Fibroblast of lung (primary cell): ENCODE measurements around the gene GNL2. TPM values are rescaled to one million over a fixed set of nuclear protein-coding genes. Genes with fewer than 3 reads are reported as not detected.
"Not testable (repeated sequence)": the region's sequence is repeated elsewhere in the genome, so short reads cannot be mapped to it uniquely, and the experiment has no call there.

Experiments used
- DNase-seq, 2 donors: peaks; one replicate each; pipeline versions ENCODE4 v3.0.0 to v3.0.0-alpha.2; 2010; ENCODE audit warnings: low read depth in 2 of 2
- H2AFZ ChIP-seq: 2 replicates; pipeline ENCODE4 v1.5.1; 2012; ENCODE audit warnings: low read length, control low read depth, inconsistent platforms
- H3K27ac ChIP-seq: 2 replicates; pipeline ENCODE4 v1.5.1; 2011; ENCODE audit warnings: low read length, control low read depth; ENCODE audit not compliant: insufficient read depth
- H3K27me3 ChIP-seq: 2 replicates; pipeline ENCODE4 v1.5.1; 2011; ENCODE audit warnings: mild to moderate bottlenecking, low read length; ENCODE audit not compliant: control insufficient read depth, insufficient read depth
- H3K36me3 ChIP-seq: 2 replicates; pipeline ENCODE4 v1.5.1; 2011; ENCODE audit warnings: low read length; ENCODE audit not compliant: control insufficient read depth, insufficient read depth
- H3K4me1 ChIP-seq: 2 replicates; pipeline ENCODE4 v1.5.1; 2011; ENCODE audit warnings: low read length; ENCODE audit not compliant: control insufficient read depth, insufficient read depth; ENCODE audit errors: extremely low read depth
- H3K4me2 ChIP-seq: 2 replicates; pipeline ENCODE4 v1.5.1; 2011; ENCODE audit warnings: low read length, control low read depth; ENCODE audit not compliant: insufficient read depth; ENCODE audit errors: extremely low read depth
- H3K4me3 ChIP-seq, 4 experiments: fragments of 200-600 bp in 1 of 4; sonication (generic) in 1 of 4; replicated peaks in 1 of 4; 2 replicates each; pipeline ENCODE4 v1.5.1; 2011 to 2016; ENCODE audit warnings: low read length in 4 of 4, low read depth in 3 of 4, mild to moderate bottlenecking in 3 of 4, control low read depth in 2 of 4, inconsistent platforms in 1 of 4, mixed read lengths in 1 of 4; ENCODE audit not compliant: insufficient read depth in 1 of 4; ENCODE audit errors: control extremely low read depth in 1 of 4
- H3K79me2 ChIP-seq: 2 replicates; pipeline ENCODE4 v1.5.1; 2012; ENCODE audit warnings: mild to moderate bottlenecking, low read length, inconsistent platforms; ENCODE audit not compliant: control insufficient read depth, insufficient read depth
- H3K9ac ChIP-seq: 2 replicates; pipeline ENCODE4 v1.5.1; 2011; ENCODE audit warnings: mild to moderate bottlenecking, low read length, control low read depth; ENCODE audit not compliant: insufficient read depth
- H3K9me3 ChIP-seq: 2 replicates; pipeline ENCODE4 v1.5.1; 2012; ENCODE audit warnings: low read depth, low read length; ENCODE audit not compliant: control insufficient read depth, insufficient read depth
- H4K20me1 ChIP-seq: 2 replicates; pipeline ENCODE4 v1.5.1; 2011; ENCODE audit warnings: low read length; ENCODE audit not compliant: control insufficient read depth, insufficient read depth; ENCODE audit errors: extremely low read depth
- CTCF ChIP-seq, 2 donors: IDR thresholded peaks in 1 of 2; conservative IDR thresholded peaks in 1 of 2; 1 replicate in 1 of 2; 2 replicates in 1 of 2; pipeline ENCODE4 v1.5.1; 2011 to 2012; ENCODE audit warnings: low read length in 2 of 2, control low read depth in 1 of 2, inconsistent platforms in 1 of 2, low read depth in 1 of 2, mild to moderate bottlenecking in 1 of 2
- EZH2 ChIP-seq: IDR thresholded peaks from 2 replicates; pipeline ENCODE4 v1.5.1; 2012; ENCODE audit warnings: low read length, control low read depth, mild to moderate bottlenecking; ENCODE audit errors: missing control alignments
- polyA plus RNA-seq, 2 donors: library from polyadenylated mRNA; depleted of rRNA in 1 of 2; stranded (reverse) in 1 of 2; unstranded in 1 of 2; fragments of >200 nt; gene quantifications; 2 replicates each; pipeline ENCODE4 v1.2.1, GENCODE V29; 2011 to 2012; ENCODE audit warnings: missing spikeins in 1 of 2
- total RNA-seq: library from RNA; depleted of rRNA; stranded (reverse); fragments of >200 nt; gene quantifications from 2 replicates; pipeline ENCODE4 v1.2.1, GENCODE V29; 2014

GNL2 gene
- total and polyA plus RNA-seq, 2 donors (not counting 1 experiment from before 2014, with no cell fraction given) = 50.0 to 73.3 TPM

GRCh38 chr1:37561133-37562132 is 34.3 kb downstream of the GNL2 start:
- Histone ChIP-seq H3K36me3 (peaks cover 5% of the 10 kb centered on the region), H3K4me2 (peak overlapping the region; percentile 15), H3K27me3 (no peaks in the 10 kb centered on the region), H3K9me3 (no peaks in the 10 kb centered on the region), H3K4me3 (no peak overlapping the region), H4K20me1 (no peaks in the 10 kb centered on the region), H3K79me2 (no peaks in the 10 kb centered on the region), H2AFZ (no peak overlapping the region), H3K9ac (no peak overlapping the region), H3K27ac (no peak overlapping the region), H3K4me1 (peaks cover 7% of the 10 kb centered on the region)
- TF ChIP-seq CTCF (conservative IDR thresholded peaks at IDR 0.05 in 1 of 2, IDR thresholded peaks at IDR 0.05 in 1 of 2; ENCODE audit: low read depth in 1 of 2, low read length in 2 of 2) = peak; percentile 31 to 51
- TF ChIP-seq EZH2 = no peak
- DNase-seq = peak; percentile 21 to 31

DNA sequence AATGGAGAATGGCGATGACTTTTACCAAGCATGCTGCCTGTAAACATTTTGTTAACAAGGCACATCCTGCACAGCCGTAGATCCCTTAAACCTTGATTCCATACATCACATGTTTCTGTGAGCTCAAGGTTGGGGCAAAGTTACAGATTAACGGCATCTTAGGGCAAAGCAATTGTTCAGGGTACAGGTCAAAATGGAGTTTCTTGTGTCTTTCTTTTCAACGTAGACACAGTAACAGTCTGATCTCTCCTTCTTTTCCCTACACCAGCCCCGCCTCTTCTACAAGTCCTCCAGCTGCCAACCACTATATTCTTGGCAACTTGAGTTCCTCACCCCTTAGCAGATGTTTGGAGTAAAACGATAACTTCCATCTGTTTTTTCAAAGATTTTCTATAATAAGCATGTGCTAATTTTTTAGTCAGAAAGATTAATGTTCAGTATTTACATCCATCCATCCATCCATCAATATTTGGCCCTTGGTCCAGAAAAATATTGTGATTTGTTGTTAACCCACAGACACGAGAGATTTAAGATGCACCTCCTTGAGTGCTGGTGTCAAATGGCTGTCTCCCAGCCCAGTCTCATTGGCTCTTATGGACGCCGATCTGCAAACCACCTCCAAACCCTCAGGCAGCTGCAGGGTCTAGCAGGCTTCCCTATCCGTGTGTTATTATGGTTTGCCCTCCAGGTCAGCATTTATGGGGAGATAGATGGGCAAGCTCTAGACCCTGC is 35.2 kb downstream of the GNL2 start:
- Histone ChIP-seq H2AFZ (no peak overlapping the region), H3K4me1 (peaks cover 9% of the 10 kb centered on the region), H3K27me3 (no peaks in the 10 kb centered on the region), H3K4me3 (no peak overlapping the region), H3K9ac (no peak overlapping the region), H3K27ac (no peak overlapping the region), H3K79me2 (no peaks in the 10 kb centered on the region), H3K9me3 (no peaks in the 10 kb centered on the region), H4K20me1 (no peaks in the 10 kb centered on the region), H3K4me2 (peak overlapping the region; percentile 15), H3K36me3 (peaks cover 5% of the 10 kb centered on the region)
- TF ChIP-seq EZH2 (no peak), CTCF (conservative IDR thresholded peaks at IDR 0.05 in 1 of 2, IDR thresholded peaks at IDR 0.05 in 1 of 2; ENCODE audit: low read depth in 1 of 2, low read length in 2 of 2) (no peak)
- DNase-seq = peak in 1 of 2 donors; percentile 43

- H3K4me1 ChIP-seq, H3K79me2 ChIP-seq, H3K27me3 ChIP-seq, H3K36me3 ChIP-seq, H3K4me2 ChIP-seq, H3K9me3 ChIP-seq, DNase-seq, H3K4me3 ChIP-seq, H3K9ac ChIP-seq, H3K27ac ChIP-seq, H2AFZ ChIP-seq, H4K20me1 ChIP-seq: not testable (repeated sequence)
Observed at GRCh38 chr1:37559957-37560379, 35.8 kb downstream of the GNL2 start.
